GM18505 (cell line): ENCODE measurements around the gene PPP1R1B.

ENCODE experiments used
- ATAC-seq: cut with Tn5 transposase; IDR thresholded peaks from one replicate; pipeline ENCODE4 v1.9.1; 2021; ENCODE audit not compliant: unreplicated experiment
- POLR2A ChIP-seq: IDR thresholded peaks from 4 replicates; pipeline ENCODE4 v1.6.1; 2011; ENCODE audit warnings: borderline replicate concordance; ENCODE audit not compliant: insufficient read depth, insufficient read length; ENCODE audit errors: extremely low read depth

Gene PPP1R1B

DNA sequence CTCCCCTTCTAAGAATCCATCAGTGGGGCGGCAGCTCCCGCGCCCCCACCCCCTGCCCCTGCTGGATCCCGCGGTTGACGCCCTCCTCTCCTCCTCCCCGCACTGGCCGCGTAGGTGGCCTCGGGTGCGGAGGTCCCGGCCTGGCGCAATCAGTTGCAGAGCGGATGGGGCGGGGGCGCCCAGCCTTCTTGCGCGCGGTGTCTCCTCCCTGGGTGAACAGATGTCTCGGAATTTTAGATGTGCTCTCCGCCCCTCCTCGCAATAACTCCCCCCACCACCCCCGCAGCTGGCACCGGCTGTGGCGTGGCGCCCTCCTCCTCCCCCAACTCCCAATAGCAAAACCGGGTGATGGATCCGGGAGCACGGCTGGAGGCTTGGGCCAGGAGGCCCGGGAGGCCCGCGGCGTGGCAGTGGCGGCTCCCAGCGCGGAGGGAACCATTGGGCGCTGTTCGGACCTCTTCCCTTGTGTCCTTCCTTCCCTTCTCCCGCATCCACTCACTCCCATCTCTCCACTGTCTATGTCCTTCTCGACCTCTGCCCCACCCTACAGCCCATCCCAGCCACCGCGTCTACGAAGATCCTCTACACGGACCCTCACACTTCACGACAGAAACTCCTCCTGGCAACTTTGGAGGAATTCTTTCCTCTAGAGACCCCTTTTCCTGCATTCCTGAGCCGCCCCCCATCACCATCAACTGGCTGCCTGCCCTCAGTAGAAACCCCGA is 30.0 kb upstream of the PPP1R1B start:
- no peak for TF ChIP-seq POLR2A
- no peak for ATAC-seq

DNA sequence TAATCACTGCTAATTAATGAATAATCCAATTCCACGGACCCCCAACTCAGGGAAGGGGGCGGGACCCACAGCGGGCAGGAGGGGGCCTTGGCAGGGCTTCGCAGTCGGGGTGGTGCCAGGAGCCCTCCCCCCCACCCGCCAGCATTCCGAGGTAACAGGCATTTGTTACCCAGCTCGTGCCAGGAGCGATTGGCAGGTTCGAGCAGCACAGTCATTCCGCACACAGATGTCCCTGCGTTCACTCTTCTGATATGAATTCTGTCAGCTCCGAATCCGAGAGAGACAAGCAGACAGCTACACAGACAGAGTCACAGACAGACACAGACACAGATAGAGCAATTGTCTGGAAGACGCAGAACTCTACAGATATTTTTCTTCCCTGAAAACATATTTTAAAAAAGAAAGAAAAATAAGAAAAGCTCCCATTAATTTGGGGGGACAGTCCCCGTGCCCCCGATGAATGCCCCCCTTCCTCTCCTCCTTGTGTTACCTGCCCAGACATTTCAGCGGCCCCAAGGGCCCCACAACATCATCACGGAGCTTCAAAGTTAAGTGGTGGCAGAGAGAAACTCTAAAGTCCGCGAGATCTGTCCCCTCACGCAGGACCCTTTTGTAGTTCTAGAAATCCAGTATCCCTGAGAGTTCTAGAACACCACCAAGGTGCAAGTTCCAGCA is 29.2 kb upstream of the PPP1R1B start:
- no peak for ATAC-seq
- no peak for TF ChIP-seq POLR2A

DNA sequence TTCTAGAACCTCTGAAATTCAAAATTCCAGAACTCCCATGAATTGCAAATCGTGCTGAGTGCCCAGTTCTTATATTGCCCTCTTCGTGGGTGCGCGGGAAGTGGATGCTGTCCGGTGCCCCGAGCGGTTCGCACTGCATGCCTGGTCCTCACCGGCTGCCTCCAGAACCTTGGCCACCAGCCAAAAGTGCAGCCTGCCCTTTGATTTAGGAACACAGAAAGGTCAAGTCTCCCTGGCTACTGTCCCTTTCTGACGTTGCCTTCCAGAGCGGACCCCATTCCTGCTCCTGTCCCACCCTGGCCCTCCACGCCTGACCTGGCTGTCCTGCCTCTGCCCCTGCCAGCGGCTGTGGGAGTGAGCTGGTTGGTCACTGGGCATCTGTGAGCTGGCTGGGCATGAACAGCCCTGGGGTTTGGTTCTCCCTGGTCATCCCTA is 28.7 kb upstream of the PPP1R1B start:
- ATAC-seq = no peak
- TF ChIP-seq POLR2A = no peak

DNA sequence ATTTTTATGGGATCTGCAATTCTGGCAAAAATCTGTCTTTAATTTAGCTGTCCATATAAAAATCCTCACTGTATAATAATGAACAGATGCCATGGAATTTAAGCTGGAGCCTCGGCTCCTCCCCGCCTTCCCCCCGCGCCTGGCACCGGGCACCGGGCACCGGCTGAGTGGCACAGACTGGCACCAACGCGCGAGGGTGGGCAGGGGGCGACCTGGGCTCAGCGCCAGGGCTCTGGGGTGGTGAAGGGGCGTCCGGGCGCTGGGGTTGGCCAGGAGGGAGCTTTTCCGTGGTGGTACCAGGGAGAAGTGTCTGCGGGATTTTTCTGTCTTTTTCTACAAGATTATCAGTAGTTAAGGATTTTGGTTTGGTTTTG is 28.1 kb upstream of the PPP1R1B start:
- no peak for TF ChIP-seq POLR2A

DNA sequence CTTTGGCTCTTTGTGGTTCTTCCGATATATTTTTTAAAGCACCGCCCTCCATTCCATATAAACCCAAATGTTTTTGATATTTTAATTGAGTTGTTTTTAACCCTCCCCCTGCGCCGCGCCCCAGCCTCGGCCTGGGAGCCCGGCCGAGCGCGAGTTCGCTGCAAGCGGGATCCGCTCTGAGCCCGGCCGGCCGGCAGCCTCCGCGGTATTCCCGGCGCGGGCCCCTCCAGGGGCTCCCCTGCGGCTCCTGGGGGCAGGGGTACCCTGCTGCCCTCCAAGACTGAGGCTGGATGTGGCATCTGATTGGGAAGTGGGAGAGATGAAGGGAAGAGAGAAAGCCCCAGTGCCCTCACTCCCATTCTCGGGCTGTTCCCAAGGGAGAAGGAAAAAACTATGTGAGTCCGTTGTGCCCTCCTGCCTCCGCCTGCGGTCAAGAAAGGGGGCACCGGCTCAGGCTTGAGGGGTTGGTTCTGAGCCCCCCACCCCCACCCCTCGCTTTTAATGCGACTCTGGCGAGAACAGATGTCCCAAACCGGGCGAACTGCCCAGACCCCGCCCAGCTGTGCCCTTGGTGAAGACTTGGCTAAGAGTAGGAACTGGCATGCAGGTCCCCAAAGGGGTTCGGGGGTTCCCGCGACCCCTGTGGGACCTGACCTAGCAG is 27.6 kb upstream of the PPP1R1B start:
- ATAC-seq = no peak
- TF ChIP-seq POLR2A = no peak

More for the DNA sequence above, 28.1 kb upstream of the PPP1R1B start:
- ATAC-seq = no peak

DNA sequence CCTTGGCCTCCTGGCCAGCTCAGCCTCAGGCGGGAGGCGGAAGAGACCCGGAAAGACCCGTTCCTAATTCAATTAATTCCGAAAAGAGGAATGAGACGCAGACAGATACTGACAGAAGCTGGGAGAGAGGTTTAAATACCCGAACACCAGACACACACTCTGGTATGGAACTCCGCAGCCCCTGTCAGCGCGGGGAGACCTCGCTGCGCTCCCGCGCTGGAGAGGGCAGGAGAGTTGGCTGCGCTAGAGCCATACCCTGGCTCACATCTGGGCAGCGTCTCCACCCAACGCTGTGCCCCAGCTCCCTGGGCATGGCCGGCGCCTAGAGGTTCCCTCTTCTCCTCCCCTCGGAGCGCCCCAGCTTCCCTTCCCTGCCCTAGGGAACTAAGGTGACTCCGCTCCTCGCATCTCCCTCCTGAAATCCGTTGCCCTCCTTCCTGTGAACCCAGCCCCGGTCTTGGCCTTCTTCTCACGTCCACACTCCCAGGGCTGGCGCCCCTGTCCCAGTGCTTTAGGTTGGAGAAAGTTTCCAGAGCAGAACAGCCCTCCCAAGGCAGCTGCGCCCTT is 27.0 kb upstream of the PPP1R1B start:
- no peak for ATAC-seq
- TF ChIP-seq POLR2A = no peak

DNA sequence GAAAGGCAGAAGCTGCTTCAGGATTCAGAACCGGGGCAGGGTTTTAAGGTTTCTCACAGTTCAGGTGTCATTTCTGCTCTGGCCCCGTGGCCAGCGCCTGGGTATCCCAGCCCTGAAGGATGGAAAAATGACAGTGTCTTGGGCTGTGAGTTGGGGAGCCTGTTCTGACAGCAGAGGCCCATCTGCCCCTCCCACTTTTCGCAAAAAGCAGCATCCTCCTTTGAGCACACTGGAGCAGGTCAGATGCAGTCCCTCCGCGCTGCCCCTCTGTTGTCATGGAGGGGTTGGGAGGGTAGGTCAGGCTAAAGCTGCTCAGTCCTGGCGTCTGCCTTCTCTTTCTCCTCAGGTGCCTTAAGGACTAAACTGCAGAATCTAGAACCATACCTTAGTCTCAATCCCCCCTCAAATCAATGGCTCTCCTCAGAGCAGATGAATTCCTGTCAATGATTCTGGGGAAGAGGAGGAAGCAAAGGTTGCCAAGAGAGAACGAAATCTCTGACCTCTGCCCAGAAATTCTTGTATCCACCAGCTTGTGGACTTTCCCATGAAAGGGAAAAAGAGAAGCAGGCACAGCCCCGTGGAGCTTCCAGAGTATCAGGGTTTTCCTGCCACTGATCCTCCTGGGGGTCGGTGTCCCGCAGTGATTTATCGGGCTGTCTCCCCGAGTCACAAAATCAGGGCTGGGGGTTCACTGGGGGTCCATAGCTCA is 26.3 kb upstream of the PPP1R1B start:
- no peak for TF ChIP-seq POLR2A

DNA sequence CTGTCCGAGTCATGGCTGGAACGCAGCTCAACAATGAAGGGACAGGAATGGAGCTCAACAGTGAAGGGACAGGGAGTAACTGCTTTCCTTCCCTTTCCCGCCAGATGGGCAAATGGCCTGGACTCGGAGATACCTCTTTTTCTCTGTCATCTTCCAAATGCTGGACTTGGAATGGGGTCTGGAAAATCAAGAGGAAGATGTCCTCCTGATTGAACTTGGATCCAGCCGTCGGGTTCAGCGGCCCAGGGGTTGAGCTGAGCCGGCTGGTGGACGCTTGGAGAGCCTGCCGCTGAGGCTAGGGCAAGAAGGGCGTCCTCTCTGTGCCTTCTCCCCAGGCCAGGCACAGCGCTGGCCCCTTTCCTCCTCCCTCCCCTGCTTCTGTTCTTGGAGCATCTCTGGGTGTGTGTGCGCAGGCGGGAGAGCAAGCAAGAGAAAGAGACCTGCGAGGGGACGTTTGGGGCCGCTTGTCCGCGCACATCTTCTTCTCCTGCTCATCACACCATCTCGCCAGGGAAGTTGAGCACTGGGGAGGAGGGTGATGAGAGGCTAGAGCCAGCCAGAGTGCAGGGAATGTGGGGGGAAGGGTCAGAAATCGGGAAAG is 25.7 kb upstream of the PPP1R1B start:
- no peak for ATAC-seq
- TF ChIP-seq POLR2A = no peak

More for the DNA sequence above, 26.3 kb upstream of the PPP1R1B start:
- ATAC-seq = no peak

DNA sequence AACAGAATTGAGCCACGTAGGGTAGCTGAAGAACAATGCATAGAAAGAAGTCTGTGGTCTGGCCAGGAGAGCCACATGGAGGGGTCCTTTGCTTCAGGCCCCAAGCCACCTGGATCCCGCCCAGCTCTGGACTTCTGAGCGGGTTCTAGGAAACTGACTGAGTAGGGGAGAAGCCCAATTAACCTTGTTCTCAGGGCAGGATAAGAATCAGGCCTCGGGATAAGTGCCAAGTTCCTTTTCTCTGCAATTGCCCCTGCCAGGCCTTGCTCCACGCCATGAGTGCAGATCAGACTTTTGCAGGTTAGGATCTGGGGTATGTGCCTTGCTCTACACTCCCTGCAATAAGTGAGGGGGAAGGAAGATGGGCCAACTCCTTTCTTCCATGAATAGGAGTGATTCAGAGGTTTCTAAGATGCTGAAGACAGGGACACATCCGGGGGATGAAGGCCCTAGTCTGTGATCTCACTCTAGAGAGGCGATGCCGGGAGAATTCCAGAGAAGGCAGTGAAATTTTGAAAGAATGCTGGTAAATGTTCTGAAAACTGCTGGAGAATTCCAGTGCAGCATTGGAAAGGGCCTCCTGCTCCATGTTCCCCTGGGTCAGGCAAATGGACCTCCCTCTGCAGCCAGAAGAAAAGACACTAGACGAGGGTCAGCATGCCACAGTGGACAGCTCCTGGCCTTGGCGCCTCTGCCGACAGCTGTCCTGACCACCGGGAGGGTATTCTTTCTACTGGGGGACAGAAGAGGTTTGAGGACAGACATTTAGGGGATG is 24.8 kb upstream of the PPP1R1B start:
- no peak for TF ChIP-seq POLR2A
- no peak for ATAC-seq

DNA sequence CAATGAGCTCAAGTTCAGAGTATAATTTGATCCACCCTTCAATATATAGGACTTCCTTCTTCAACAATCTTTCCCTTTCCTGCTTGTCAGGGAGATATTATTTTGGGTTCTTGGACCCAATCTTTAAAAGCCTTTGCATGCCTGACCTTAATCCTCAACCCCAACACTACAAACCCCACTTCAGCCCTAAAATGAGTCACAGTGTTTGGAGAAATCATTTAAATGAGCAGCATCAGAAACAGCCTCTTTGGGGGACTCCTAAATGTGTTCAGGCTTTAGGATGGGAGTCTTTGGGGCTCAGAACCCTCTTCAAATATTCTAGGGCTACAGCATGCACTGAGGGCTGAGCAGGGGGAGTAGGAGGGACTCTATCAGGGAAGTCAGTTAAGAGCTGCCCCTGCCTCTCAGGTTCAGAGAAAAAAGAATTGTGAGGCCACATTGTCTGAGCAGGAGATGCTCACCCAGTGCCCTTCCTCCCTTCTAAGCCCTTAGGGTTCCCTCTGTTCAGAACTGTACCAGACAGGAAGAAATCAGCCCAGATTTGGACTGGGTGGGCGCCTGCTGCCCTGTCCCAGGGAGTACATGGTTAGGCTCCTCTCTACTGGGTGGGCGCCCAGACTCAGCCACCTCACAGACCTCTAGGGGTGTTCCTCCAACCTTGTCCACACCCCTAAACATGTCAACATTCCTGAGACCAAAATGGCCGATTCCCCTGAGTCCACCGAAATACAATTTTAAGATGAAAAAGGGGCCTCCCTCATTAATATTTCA is 24.0 kb upstream of the PPP1R1B start:
- no peak for ATAC-seq
- no peak for TF ChIP-seq POLR2A

DNA sequence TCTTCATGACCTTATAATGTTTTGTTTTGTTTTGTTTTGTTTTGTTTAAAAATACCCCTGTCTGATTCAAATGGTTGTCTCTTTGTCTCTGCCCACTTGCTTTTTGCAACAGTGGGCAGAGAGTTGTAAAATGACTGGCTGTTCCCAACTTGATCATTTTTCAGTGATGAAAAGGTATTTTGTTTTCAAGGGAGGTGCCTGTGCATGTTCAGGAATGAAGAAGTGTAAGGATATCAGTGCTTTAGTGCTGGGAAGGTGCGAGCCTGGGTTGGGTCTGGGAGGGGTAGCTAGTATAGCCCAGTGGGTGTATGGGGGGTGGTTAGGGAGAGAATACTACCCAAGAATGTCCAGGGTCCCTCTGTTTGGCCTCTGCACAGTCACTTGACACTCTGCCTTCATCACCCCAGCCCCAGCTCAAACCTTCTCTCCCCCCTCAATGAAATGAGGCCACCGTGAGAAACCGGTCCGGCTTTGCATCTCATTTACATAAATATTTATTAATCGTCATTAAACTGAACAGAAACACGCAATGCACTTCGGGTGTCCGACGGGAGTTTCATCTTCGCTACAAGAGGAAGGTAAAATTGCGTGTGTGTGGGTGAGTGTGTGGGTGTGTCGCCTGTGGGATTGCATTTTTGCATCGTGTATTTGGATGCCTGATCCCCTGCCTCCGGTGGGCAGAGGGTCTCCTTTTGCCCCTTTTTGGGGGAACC is 23.3 kb upstream of the PPP1R1B start:
- TF ChIP-seq POLR2A = no peak
- ATAC-seq = no peak
